Fibroblast of mammary gland (primary cell): Measurements from ENCODE around the gene QPCT.
"Not testable (repeated sequence)": the region's sequence is repeated elsewhere in the genome, so short reads cannot be mapped to it uniquely, and the experiment has no call there.

Experiments
- DNase-seq: peaks from one replicate; pipeline ENCODE4 v3.0.0-alpha.2; 2010; ENCODE audit warnings: low read depth
- H3K4me3 ChIP-seq: 2 replicates; pipeline ENCODE4 v1.5.1; 2011; ENCODE audit warnings: low read depth, mild to moderate bottlenecking, low read length, moderate library complexity; ENCODE audit not compliant: control insufficient read depth
- TF ChIP-seq, protein P1 (sequence below): conservative IDR thresholded peaks from 2 replicates; pipeline ENCODE4 v1.5.1; 2011; ENCODE audit warnings: low read depth, low read length, inconsistent platforms; ENCODE audit not compliant: control insufficient read depth, insufficient read depth

QPCT gene

DNA sequence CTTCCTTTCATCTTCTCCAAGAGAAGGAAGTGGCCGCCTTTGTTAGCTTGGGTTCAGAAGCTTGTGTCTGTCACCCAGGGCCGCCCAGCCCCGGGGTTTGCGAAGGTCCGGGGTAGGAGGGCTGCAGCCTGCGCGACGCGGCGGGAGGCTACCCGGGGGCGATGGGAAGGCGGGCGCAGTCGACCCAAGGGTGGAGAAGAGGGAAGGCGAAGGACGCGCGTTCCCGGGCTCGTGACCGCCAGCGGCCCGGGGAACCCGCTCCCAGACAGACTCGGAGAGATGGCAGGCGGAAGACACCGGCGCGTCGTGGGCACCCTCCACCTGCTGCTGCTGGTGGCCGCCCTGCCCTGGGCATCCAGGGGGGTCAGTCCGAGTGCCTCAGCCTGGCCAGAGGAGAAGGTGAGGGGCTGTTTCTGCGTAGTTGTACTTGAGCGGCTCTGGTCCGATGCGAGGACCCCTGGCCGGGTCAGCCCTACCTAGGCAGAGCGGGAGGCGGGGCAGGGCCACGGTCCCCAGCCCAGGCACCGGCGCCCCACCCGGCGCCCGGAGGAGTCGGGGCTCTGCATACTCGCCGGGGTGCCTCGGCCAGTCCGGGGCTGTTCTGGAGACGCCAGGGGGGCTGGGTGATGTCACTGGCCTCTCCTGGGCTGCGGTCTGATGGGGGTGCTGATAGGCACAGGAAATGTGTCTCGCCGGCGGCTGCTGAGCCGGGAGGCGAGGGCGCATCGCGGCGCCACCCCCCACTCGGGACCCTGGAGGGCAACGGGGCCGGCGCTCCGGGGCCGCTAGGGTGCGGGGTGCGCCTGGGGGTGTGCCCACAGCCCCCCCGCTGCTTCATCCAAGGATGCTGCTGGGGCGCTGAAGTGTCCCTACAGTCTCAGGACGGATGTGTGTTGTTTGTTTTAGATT is at the start of gene QPCT:
Gene QPCT (plus strand): TSS at position 178 of the 909 bp plus-strand sequence. CDS start 102 bp downstream, at position 280.
- H3K4me3 ChIP-seq = peak within 1 kb of the TSS; percentile 40
- peak; percentile 40 for DNase-seq
- TF ChIP-seq, protein P1, sequence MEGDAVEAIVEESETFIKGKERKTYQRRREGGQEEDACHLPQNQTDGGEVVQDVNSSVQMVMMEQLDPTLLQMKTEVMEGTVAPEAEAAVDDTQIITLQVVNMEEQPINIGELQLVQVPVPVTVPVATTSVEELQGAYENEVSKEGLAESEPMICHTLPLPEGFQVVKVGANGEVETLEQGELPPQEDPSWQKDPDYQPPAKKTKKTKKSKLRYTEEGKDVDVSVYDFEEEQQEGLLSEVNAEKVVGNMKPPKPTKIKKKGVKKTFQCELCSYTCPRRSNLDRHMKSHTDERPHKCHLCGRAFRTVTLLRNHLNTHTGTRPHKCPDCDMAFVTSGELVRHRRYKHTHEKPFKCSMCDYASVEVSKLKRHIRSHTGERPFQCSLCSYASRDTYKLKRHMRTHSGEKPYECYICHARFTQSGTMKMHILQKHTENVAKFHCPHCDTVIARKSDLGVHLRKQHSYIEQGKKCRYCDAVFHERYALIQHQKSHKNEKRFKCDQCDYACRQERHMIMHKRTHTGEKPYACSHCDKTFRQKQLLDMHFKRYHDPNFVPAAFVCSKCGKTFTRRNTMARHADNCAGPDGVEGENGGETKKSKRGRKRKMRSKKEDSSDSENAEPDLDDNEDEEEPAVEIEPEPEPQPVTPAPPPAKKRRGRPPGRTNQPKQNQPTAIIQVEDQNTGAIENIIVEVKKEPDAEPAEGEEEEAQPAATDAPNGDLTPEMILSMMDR = no peak

DNA sequence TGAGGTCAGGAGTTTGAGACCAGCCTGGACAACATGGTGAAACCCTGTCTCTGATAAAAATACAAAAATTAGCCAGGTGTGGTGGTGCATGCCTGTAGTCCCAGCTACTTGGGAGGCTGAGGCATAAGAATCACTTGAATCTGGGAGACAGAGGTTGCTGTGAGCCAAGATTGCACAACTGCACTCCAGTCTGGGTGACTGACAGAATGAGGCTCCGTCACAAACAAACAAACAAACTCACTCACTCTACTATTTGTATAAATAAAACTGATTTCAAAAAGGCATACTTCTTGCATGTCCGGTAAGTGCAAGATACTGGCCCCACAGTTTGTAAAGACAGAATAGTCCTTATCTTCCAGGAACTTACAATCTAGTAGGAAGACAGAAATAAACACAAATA is 49.6 kb upstream of the QPCT start:
- DNase-seq, H3K4me3 ChIP-seq: not testable (repeated sequence)

DNA sequence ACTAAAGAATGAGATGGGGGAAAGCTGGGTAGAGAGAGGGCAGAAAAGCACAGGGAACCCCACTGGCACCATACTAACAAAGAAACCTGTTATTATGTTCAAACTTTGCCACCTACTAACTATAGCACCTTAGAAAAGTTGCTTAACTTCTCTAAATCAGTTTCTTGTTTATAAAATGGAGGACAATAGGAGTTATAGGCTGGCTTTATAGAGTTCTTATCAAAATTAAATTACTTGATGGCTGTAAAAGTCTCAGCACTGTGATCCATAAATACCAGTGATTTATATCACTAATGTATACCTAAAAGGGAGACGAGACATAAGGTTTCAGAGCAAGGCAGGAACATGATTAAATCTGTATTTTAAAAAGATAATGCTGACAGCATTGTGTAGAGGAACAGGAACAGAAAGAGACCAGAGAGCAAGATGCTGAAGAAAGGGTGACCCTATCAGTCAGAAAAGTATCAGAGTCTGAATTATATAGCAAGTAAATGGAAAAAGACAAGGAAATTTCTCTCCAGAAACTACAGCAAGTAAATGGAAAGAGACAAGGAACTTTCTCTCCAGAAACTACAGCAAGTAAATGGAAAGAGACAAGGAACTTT is 48.9 kb upstream of the QPCT start:
- TF ChIP-seq, protein P1 = no peak
- DNase-seq = no peak
- H3K4me3 ChIP-seq = no peak overlapping the region

DNA sequence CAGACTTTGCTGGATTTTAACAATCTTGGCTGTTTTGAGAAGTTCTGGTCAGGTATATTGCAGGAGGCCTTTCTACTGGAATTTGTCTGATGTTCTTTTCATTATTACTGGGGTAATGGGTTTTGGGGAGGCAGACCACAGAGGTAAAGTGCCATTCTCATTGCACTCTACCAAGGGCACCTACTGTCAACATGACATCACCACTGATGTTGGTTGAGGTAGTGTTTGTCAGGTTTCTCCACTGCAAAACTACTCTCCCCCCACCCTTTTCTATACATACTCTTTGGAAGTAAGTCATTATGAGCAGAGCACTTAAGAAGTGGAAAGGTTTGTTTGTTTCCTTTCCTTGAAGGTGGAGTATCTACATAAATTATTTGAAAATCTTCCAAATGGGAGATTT is 46.8 kb upstream of the QPCT start:
- H3K4me3 ChIP-seq = no peak overlapping the region
- DNase-seq = no peak
- TF ChIP-seq, protein P1 = no peak

DNA sequence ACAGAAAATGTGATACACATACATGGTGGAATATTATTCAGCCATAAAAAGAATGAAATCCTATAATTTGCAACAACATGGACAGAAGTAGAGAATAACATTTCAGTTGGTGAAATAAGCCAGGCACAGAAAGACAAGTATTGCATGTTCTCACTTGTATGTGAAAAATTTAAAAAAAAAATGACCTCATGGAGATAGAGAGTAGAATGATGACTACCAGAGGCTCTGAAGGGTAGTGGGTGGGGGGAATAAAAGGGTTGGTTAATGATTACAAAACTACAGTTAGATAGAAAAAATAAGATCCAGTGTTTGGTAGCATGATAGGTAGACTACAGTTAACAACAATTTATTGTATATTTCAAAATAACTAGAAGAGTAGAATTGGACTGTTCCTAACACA is 44.3 kb upstream of the QPCT start:
- H3K4me3 ChIP-seq = no peak overlapping the region
- DNase-seq = no peak
- TF ChIP-seq, protein P1 = no peak

DNA sequence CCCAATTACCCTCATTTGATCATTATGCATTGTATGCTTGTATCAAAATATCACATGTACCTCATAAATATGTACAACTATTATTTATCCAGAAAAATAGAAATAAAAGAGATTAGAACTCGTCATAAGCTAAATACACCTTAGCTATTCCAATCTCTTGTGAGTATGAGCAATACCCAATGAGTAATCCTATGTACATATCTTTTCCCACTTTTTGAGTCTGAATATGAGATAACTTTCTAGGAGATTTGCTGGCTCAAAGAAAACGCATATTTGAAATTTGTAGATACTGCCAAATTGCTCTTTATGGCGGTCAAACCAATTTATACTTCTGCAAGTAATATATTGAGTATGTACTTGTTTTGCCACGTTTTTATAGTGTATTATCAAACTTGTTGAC is 43.9 kb upstream of the QPCT start:
- no peak overlapping the region for H3K4me3 ChIP-seq
- TF ChIP-seq, protein P1 = no peak
- DNase-seq = no peak

DNA sequence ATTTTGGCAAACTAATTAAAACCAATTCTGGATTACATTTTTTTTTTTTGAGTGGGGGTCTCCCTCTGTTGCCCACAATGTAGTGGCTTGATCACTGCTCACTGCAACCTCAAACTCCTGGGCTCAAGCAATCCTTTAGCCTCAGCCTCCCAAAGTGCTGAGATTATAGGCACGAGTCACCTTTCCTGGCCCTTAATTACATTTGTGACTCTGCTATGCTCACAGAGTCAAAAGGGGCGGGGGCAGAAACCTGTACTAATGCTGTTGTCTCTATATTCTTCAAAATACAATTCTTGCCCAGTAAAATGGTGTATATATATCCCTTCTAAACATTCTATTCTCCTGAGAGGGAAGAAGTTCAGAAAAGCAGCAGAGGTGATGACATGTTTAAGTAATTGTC is 43.0 kb upstream of the QPCT start:
- TF ChIP-seq, protein P1 = no peak
- H3K4me3 ChIP-seq = no peak overlapping the region

More for the DNA sequence above, 43.0 kb upstream of the QPCT start:
- no peak for DNase-seq
